GM12891 (cell line): ENCODE data around the gene CBFA2T3.

Experiments
- PAX5 ChIP-seq: IDR thresholded peaks from 2 replicates; pipeline ENCODE4 v1.6.1; 2011; ENCODE audit warnings: low read length, moderate library complexity, mild to moderate bottlenecking; ENCODE audit not compliant: insufficient read depth, severe bottlenecking
- POLR2A ChIP-seq: IDR thresholded peaks from 2 replicates; pipeline ENCODE4 v1.6.1; 2011; ENCODE audit warnings: low read depth, low read length, control low read depth

GRCh38 chr16:88842806-88843205 lies 134.2 kb downstream of the CBFA2T3 start:
- no peak for TF ChIP-seq POLR2A
- TF ChIP-seq PAX5 = no peak
